ENCODE data around the gene BSPRY.

Gene BSPRY

GRCh38 chr9:113340011-113340699, 9.2 kb upstream of the BSPRY start, which contains the start of gene WDR31:
WDR31 (minus strand) TSS chr9:113340275; CDS start chr9:113332022, 8,253 bp downstream.
- Histone ChIP-seq H3K4me3 (peak within 1 kb of the TSS; percentile 73 to 77), H3K27me3 (no peaks in the 10 kb centered on the region), H3K27ac (peak within 1 kb of the TSS; percentile 65 to 85), H3K36me3 (no peaks in the 10 kb centered on the region), H3K4me1 (peaks cover 0 to 27% (median 18%) of the 10 kb centered on the region in 4 donors), H3K9me3 (no peaks in the 10 kb centered on the region)
- TF ChIP-seq CTCF (IDR thresholded peaks at IDR 0.05) = no peak
- peak; percentile 82 to 90 for DNase-seq
- intact Hi-C loops (cut with DNase I; ENCODE audit: low total_unique reads) = no loop called here

- no peak overlapping the region for H3K27ac ChIP-seq
Observed at GRCh38 chr9:113341712-113342410, 7.5 kb upstream of the BSPRY start.

GRCh38 chr9:113343732-113344231, 5.6 kb upstream of the BSPRY start:
- Histone ChIP-seq H3K4me1 (peaks cover 0 to 27% (median 18%) of the 10 kb centered on the region in 4 donors), H3K27ac (peak overlapping the region; percentile 82 to 83), H3K4me3 (no peak overlapping the region), H3K36me3 (no peaks in the 10 kb centered on the region), H3K9me3 (no peaks in the 10 kb centered on the region), H3K27me3 (no peaks in the 10 kb centered on the region)
- peak; percentile 92 for DNase-seq
- TF ChIP-seq CTCF (IDR thresholded peaks at IDR 0.05) = no peak
- intact Hi-C loops (cut with DNase I; ENCODE audit: low total_unique reads) = no loop called here

More at GRCh38 chr9:113341712-113342410, 7.5 kb upstream of the BSPRY start:
- TF ChIP-seq CTCF (IDR thresholded peaks at IDR 0.05) = no peak
- Histone ChIP-seq H3K36me3 (no peaks in the 10 kb centered on the region), H3K9me3 (no peaks in the 10 kb centered on the region), H3K4me3 (no peak overlapping the region), H3K4me1 (peaks cover 0 to 27% (median 18%) of the 10 kb centered on the region in 4 donors), H3K27me3 (no peaks in the 10 kb centered on the region)
- no peak for DNase-seq
- intact Hi-C loops (cut with DNase I; ENCODE audit: low total_unique reads) = no loop called here

GRCh38 chr9:113345190-113345589, 4.2 kb upstream of the BSPRY start:
- peaks cover 0 to 32% (median 18%) of the 10 kb centered on the region in 4 donors for H3K4me1 ChIP-seq
- H3K27me3 ChIP-seq = no peaks in the 10 kb centered on the region
- intact Hi-C loops (cut with DNase I; ENCODE audit: low total_unique reads) = no loop called here
- no peaks in the 10 kb centered on the region for H3K36me3 ChIP-seq
- TF ChIP-seq CTCF (IDR thresholded peaks at IDR 0.05) = no peak
- no peak overlapping the region for H3K4me3 ChIP-seq
- H3K27ac ChIP-seq = peak overlapping the region; percentile 82 to 83
- H3K9me3 ChIP-seq = no peaks in the 10 kb centered on the region
- DNase-seq = no peak

- DNase-seq = no peak
- Histone ChIP-seq H3K4me1 (peaks cover 0 to 33% (median 19%) of the 10 kb centered on the region in 4 donors), H3K4me3 (no peak overlapping the region), H3K36me3 (no peaks in the 10 kb centered on the region), H3K27ac (peak overlapping the region in 1 of 2 donors; percentile 83), H3K27me3 (no peaks in the 10 kb centered on the region), H3K9me3 (no peaks in the 10 kb centered on the region)
- TF ChIP-seq CTCF (IDR thresholded peaks at IDR 0.05) = no peak
- intact Hi-C loops (cut with DNase I; ENCODE audit: low total_unique reads) = no loop called here
Observed at GRCh38 chr9:113345671-113346070, 3.7 kb upstream of the BSPRY start.

Measured in tibial artery (tissue), 4 donors.